Mesodermal cell (in vitro differentiated cells): Measurements from ENCODE around the gene RALBP1. TPM values are rescaled to one million over a fixed set of nuclear protein-coding genes. Genes with fewer than 3 reads are reported as not detected.
"Not testable (repeated sequence)": the region's sequence is repeated elsewhere in the genome, so short reads cannot be mapped to it uniquely, and the experiment has no call there.

ENCODE experiments used
- H3K27ac ChIP-seq: 2 replicates; pipeline ENCODE4 v1.7.0; 2013; ENCODE audit warnings: mild to moderate bottlenecking, low read depth, low read length, moderate library complexity; ENCODE audit not compliant: severe bottlenecking
- H3K36me3 ChIP-seq: 2 replicates; pipeline ENCODE4 v1.7.1; 2013; ENCODE audit warnings: mild to moderate bottlenecking, low read length, moderate library complexity; ENCODE audit not compliant: control insufficient read depth, insufficient read depth
- H3K4me1 ChIP-seq: one replicate; pipeline ENCODE4 v1.7.1; 2013; ENCODE audit warnings: mild to moderate bottlenecking, low read length; ENCODE audit not compliant: insufficient read depth, control insufficient read depth, poor library complexity, severe bottlenecking
- H3K4me3 ChIP-seq: 2 replicates; pipeline ENCODE4 v1.7.0; 2013; ENCODE audit warnings: low read length, control low read depth, mild to moderate bottlenecking; ENCODE audit not compliant: insufficient read depth, poor library complexity, severe bottlenecking; ENCODE audit errors: extremely low read depth
- H3K9me3 ChIP-seq: 2 replicates; pipeline ENCODE4 v1.7.1; 2013; ENCODE audit warnings: mild to moderate bottlenecking, low read length, moderate library complexity; ENCODE audit not compliant: control insufficient read depth
- WGBS, 2 experiments: methylation state at CpG; one replicate each; pipeline ENCODE4 v1.1.5; 2013; ENCODE audit warnings: missing lambda C conversion rate in 2 of 2; ENCODE audit not compliant: insufficient coverage in 2 of 2; 5-methylcytosine and 5-hydroxymethylcytosine counted together
- polyA plus RNA-seq, 2 experiments: library from polyadenylated mRNA; stranded (reverse); fragments of 50-300 nt; gene quantifications; one replicate each; pipeline ENCODE4 v1.2.3, GENCODE V29; 2013

Gene RALBP1
- polyA plus RNA-seq (2013, experiment 1 of 2), result 63.0 TPM
- polyA plus RNA-seq (2013, experiment 2 of 2), result 65.1 TPM

DNA sequence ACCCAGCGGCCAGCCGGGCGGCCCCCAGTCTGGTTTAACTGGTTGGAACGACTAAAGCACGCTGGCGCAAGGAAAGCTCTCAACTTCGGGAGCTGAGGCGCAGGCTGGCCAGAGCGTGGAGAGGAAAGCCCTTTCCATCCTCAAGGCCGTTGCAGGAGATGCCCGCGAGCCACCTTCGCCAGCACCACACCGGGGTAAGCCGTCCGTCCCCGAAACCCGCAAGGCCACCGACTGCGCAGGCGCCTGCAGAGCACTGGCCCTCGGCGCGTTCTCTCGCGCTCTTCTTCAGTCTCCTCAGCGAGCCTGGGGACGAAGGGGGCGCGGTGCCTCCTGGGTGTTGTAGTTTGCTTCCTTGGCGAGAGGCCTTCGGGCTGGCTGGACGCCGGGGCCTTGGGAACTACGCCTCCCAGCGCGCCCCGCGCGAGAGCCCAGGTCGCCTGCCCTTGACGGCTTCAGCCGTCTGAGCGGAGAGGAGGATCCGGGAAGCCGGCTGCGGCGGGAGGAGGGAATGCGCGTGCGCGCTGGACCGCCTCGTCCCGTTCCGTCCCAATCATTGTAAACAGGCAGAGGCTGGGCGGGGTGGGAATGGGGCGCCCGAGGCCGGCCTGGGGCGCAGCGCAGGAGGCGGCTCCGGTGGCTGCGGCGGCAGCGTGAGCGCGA, at the start of gene RALBP1:
Gene RALBP1, plus strand, starts transcription at position 531 of the 660 bp plus-strand sequence. CDS start 37,533 bp downstream, outside the sequence.
- Histone ChIP-seq H3K4me3 (peak within 1 kb of the TSS; percentile 94), H3K36me3 (peaks cover 21% of the 10 kb centered on the region), H3K9me3 (no peaks in the 10 kb centered on the region), H3K4me1 (no peaks in the 10 kb centered on the region), H3K27ac (peak within 1 kb of the TSS; percentile 94)
- 0 to 1% methylated on average over 29 to 61 of the region's 69 CpGs for WGBS, 2 experiments

- no peaks in the 10 kb centered on the region for H3K36me3 ChIP-seq
- no peak overlapping the region for H3K27ac ChIP-seq
- peaks cover 12% of the 10 kb centered on the region for H3K9me3 ChIP-seq
- no peak overlapping the region for H3K4me3 ChIP-seq
- no peaks in the 10 kb centered on the region for H3K4me1 ChIP-seq
- WGBS, 2 experiments, result 95 to 97% methylated on average over 5 to 7 of the region's 7 CpGs
Observed at GRCh38 chr18:9426753-9427152, 48.6 kb upstream of the RALBP1 start.

GRCh38 chr18:9428301-9428706, 47.0 kb upstream of the RALBP1 start:
- no peak overlapping the region for H3K4me3 ChIP-seq

DNA sequence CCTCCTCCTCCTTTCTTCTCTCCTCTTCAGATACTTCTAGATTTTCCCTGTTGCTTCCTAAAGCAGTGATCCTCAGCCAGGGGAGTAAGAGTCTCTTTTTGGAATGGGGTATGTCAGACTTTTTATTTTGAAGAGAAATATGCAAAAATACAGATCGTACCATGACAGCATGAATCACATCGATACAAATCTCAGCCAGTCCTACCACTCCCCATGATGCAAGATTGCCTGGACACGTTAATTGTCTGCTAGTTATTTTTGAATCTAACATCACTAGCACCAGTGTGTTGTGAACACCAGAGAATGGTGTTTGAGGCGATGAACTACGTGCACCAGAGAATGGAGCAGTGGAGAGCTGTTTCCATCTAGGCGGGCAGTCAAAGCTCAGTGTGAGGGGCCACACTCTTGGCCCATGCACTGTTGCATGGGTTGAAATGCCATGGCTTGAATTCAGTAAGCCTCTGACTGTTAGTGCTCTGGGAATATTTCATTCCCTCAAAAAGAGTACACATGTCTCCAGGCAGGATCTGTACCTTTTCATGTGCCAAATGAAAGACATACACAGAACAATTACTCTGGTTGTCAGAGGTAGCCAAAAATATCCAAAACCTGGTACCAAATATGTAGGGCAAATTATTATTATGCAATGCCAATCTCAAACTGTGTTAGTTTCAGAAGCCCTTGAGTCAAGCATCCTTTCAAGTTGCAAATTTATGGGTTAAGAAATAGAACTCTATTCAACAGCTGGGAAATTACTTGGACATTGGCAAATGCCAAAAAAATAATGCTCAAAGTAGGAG, 46.3 kb upstream of the RALBP1 start:
- Histone ChIP-seq H3K36me3 (no peaks in the 10 kb centered on the region), H3K4me3 (no peak overlapping the region), H3K4me1 (peaks cover under 1% of the 10 kb centered on the region), H3K27ac (no peak overlapping the region), H3K9me3 (peaks cover 2% of the 10 kb centered on the region)
- WGBS, 2 experiments, result 89 to 96% methylated on average over 3 of the region's 6 CpGs

More at GRCh38 chr18:9428301-9428706, 47.0 kb upstream of the RALBP1 start:
- Histone ChIP-seq H3K36me3 (no peaks in the 10 kb centered on the region), H3K9me3 (peaks cover 9% of the 10 kb centered on the region), H3K4me1 (no peaks in the 10 kb centered on the region), H3K27ac (no peak overlapping the region)
- 95% methylated on average over 8 to 10 of the region's 11 CpGs for WGBS, 2 experiments

DNA sequence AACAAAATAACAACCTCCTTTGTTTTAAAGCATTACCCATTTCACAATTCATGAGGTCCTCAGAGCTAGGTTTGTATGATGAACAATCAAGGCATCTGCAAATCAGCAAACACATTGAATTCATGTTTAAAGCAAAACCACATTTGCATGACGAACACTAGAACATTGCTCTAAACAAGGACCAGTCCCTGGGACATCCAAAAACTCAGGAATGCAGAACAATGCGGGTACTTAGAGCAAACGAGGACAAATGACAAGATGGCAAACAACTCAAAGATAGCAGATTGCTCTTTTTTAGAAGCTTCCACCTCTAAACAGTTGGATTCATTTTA, 45.7 kb upstream of the RALBP1 start:
- Histone ChIP-seq H3K27ac (no peak overlapping the region), H3K4me3 (no peak overlapping the region), H3K4me1 (peaks cover 3% of the 10 kb centered on the region), H3K36me3 (no peaks in the 10 kb centered on the region), H3K9me3 (no peaks in the 10 kb centered on the region)
- WGBS, 2 experiments, result 93 to 96% methylated on average over 2 to 3 of the region's 3 CpGs

DNA sequence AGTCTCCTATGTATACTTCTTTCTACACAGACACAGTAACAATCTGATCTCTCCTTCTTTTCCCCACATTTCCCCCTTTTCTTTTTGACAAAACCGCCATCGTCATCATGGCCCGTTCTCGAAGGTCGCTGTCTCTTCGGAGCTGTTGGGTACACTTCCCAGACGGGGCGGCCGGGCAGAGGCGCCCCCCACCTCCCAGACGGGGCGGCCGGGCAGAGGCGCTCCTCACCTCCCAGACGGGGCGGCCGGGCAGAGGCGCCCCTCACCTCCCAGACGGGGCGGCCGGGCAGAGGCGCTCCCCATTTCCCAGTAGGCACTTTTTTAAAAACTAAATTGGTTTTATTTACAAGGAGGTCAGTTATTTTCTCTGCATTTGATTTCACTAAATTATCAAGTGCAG, 45.0 kb upstream of the RALBP1 start:
- not testable (repeated sequence) for H3K4me3 ChIP-seq, H3K9me3 ChIP-seq, H3K4me1 ChIP-seq, H3K36me3 ChIP-seq, H3K27ac ChIP-seq
- WGBS, 2 experiments, result 91 to 94% methylated on average over 4 to 10 of the region's 22 CpGs

GRCh38 chr18:9431296-9431695, 44.0 kb upstream of the RALBP1 start:
- Histone ChIP-seq H3K4me3 (no peak overlapping the region), H3K4me1 (peaks cover 5% of the 10 kb centered on the region), H3K9me3 (no peaks in the 10 kb centered on the region), H3K36me3 (no peaks in the 10 kb centered on the region), H3K27ac (no peak overlapping the region)
- 90 to 98% methylated on average over 4 to 5 of the region's 6 CpGs for WGBS, 2 experiments

GRCh38 chr18:9433122-9433521, 42.2 kb upstream of the RALBP1 start:
- peaks cover 16% of the 10 kb centered on the region for H3K4me1 ChIP-seq
- not testable (repeated sequence) for H3K9me3 ChIP-seq, H3K27ac ChIP-seq, H3K4me3 ChIP-seq, H3K36me3 ChIP-seq
- 96 to 100% methylated on average over 3 of the region's 10 CpGs for WGBS, 2 experiments

- H3K36me3 ChIP-seq, result no peaks in the 10 kb centered on the region
- no peak overlapping the region for H3K4me3 ChIP-seq
- peaks cover 16% of the 10 kb centered on the region for H3K4me1 ChIP-seq
- H3K9me3 ChIP-seq, result no peaks in the 10 kb centered on the region
- H3K27ac ChIP-seq, result peak overlapping the region; percentile 81
- 88 to 91% methylated on average over 3 to 4 of the region's 10 CpGs for WGBS, 2 experiments
Observed at GRCh38 chr18:9433671-9434121, 41.6 kb upstream of the RALBP1 start.

DNA sequence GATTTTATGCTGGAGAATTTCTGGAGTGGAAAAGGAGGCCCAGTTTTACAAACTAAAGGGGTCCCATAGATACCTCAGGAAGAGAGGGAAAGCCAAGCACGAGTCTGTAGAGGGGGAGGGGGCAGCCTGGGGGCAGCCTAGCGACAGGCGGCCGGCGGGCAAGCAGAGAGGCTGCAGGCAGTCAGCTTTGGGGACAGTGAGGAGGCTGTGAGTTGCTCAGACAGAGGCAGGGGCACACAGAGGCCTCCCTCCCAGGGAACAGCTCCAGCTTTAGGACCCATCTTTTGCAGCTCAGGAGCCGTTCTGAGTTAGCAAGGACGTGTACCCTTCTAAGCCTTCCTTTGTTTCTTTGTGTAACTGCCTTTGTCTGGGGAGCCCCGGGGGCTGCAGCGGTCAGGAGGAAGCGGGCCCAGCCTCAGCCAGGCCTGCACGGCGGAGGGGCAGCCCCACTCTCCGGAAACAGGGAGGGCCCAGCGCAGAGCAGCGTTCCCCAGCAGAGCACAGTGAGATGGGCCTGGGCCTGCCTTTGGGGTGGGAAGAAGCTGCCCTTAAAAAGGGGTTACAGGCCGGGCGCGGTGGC, 41.1 kb upstream of the RALBP1 start:
- Histone ChIP-seq H3K27ac (peak overlapping the region; percentile 81), H3K4me1 (peaks cover 16% of the 10 kb centered on the region), H3K9me3 (no peaks in the 10 kb centered on the region), H3K4me3 (no peak overlapping the region), H3K36me3 (no peaks in the 10 kb centered on the region)
- 62 to 65% methylated on average over 13 to 17 of the region's 18 CpGs for WGBS, 2 experiments
